Forelimb muscle (tissue), 1 donor: Measurements from ENCODE around the gene POU5F2. TPM values are rescaled to one million over a fixed set of nuclear protein-coding genes. Genes with fewer than 3 reads are reported as not detected.

ENCODE experiments used
- DNase-seq: peaks from one replicate; pipeline ENCODE4 v3.0.0-alpha.2; 2013; ENCODE audit warnings: low read depth
- polyA plus RNA-seq: library from polyadenylated mRNA; unstranded; fragments of 120-200 nt; gene quantifications from one replicate; pipeline ENCODE4 v1.2.1, GENCODE V29; 2013; ENCODE audit not compliant: insufficient read length

POU5F2 gene
- polyA plus RNA-seq, 1 donor = 0.01 TPM

DNA sequence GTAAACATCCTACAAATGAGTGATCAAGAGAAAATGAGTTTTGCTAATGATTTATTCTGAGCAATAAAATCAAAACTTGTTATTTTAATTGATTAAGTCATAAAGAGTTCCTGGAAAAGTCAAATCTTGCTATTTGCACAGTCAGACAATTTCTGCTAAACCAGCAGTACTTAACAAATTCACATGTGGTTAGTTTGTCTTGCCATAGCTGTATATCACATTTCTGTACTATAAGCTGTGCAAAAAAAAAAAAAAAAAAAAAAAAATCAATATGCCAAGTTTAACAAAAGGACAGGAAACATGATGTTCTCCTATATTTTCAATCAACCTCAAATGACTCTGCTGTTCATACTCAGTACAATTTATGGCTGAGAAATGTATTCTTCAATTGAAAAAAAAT is 24.9 kb downstream of the POU5F2 start:
- no peak for DNase-seq

DNA sequence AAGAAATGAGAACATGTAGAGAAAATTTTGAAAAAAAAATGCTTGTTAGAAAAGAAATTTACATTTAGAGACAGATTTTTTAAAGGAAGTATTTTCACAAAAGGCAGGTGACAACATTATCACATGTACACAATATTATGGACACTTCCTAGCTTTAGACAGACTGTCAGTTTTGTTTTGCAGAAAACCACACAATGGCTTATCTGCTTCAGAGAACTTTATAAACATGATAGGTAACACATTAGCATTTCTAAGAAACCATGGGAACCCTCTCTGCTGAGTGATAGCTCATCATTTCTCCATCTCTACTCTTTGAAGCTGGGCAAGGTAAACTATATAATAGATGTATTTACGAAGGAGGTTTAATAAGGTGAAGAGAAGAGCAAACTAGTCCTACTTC is 25.6 kb downstream of the POU5F2 start:
- no peak for DNase-seq

DNA sequence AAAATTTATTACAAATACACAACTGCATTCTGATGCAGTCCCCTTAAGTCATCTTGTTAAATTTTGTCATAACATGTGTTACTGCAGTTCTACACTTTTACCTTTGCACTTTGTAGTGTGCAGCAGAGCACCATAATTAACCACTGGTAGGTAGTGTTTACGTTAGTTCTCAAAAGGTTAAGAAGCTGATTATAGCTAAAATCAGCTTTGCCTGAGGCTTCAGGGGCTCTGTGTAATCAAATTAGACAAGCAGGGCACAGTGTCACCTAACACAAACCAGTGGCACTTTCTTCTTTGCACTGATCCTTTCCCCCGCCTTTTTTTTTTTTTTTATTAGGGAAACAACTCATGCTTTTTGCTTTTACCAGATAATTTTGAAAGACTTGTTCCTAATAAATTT is 26.1 kb downstream of the POU5F2 start:
- DNase-seq = no peak

DNA sequence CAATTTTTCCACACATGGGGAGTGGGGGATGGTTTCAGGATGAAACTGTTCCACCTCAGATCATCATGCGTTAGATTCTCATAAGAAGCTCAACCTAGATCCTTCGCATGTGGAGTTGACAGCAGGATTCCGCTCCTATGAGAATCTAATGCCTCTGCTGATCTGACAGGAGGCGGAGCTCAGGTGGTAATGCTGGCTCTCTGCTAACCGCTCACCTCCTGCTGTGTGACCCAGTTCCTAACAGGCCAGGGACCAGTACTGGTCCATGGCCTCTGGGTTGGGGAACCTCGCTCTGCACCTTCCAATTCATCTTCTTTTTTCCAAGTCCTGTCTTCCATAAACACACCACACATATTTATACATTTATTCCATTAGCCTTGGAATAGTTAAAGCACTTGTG is 33.0 kb downstream of the POU5F2 start:
- DNase-seq = no peak

DNA sequence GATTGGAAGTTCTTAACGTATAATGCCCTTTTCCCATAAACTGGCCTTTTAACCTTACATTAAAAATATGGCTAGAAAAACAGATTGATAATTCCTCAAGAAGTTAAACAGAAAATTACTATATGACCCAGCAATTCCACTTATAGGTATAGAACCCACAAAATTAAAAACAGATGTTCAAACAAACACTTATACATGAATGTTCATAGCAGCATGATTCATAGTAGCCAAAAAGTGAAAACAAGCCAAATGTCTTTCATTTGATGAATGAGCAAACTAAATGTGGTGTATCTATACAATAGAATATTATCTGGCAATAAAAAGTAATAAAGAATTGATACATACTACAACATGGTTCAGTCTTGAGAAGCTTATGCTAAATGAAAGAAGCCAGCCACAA is 35.5 kb downstream of the POU5F2 start:
- DNase-seq = no peak

DNA sequence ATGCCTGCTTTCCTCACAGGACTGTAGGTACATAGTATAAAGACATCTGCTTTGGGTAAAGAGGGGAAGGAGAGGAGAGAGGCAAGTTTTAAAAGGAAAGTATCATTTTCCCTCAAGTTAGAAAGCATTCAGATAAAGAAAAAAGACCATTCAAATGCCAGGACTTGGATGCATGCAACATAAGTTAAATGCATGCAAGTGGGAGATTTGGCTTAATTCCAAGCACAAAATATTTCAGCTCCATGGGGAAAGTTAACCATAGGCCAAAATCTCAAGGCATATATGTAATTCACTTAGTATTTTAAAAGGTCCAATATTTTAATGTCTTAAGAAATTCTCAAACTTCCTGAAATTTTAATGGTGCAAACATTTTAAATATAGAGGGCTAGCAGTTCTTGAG is 36.4 kb downstream of the POU5F2 start:
- no peak for DNase-seq

DNA sequence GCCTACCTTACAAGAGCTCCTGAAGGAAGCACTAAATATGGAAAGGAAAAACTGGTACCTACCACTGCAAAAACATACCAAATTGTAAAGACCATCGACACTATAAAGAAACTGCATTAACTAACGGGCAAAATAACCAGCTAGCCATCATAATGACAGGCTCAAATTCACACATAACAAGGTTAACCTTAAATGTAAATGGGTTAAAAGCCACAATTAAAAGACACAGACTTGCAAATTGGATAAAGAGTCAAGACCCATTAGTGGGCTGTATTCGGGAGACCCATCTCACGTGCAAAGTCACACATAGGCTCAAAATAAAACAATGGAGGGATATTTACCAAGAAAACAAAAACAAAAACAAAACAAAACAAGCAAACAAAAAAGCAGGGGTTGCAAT is 49.4 kb downstream of the POU5F2 start:
- DNase-seq = no peak

Other genes starting within 250 kb of the POU5F2 start
- 4.8 TPM for gene NR2F1-AS1, start 160.4 kb downstream of the POU5F2 start, polyA plus RNA-seq
- gene NR2F1, start 158.4 kb downstream of the POU5F2 start, polyA plus RNA-seq = 5.3 TPM